ENCODE measurements around the gene VEGFA. TPM values are rescaled to one million over a fixed set of nuclear protein-coding genes. Genes with fewer than 3 reads are reported as not detected.

VEGFA gene
- polyA plus RNA-seq, 1 donor from 2014 or later = 7.3 TPM

GRCh38 chr6:43767553-43768505 lies 2.2 kb upstream of the VEGFA start:
- no peaks in the 10 kb centered on the region for H3K9me3 ChIP-seq (ENCODE audit: low read length)
- H4K20me1 ChIP-seq (ENCODE audit: insufficient read depth) = no peaks in the 10 kb centered on the region
- peaks cover 6% of the 10 kb centered on the region for H3K79me2 ChIP-seq (replicated peaks; ENCODE audit: insufficient read depth, low read length)
- no peak overlapping the region for H3K9ac ChIP-seq (ENCODE audit: low read length)
- no peak overlapping the region for H3K4me3 ChIP-seq (ENCODE audit: low read length)
- H3K4me2 ChIP-seq (ENCODE audit: low read length) = no peak overlapping the region
- H3K27me3 ChIP-seq (ENCODE audit: insufficient read depth, low read depth, low read length) = peaks cover 27% of the 10 kb centered on the region
- no peak overlapping the region for H2AFZ ChIP-seq (ENCODE audit: low read depth, low read length)
- no peaks in the 10 kb centered on the region for H3K36me3 ChIP-seq (ENCODE audit: insufficient read depth, low read length)
- TF ChIP-seq EZH2 (IDR thresholded peaks at IDR 0.05; ENCODE audit: borderline replicate concordance, insufficient read depth, low read length, poor library complexity, severe bottlenecking) (no peak), RAD21 (conservative IDR thresholded peaks at IDR 0.05) (no peak), POLR2AphosphoS5 (IDR thresholded peaks at IDR 0.05) (no peak), EP300 (conservative IDR thresholded peaks at IDR 0.05; ENCODE audit: poor library complexity, severe bottlenecking) (no peak), MXI1 (conservative IDR thresholded peaks at IDR 0.05; ENCODE audit: poor library complexity, severe bottlenecking) (no peak), CTCF (IDR thresholded peaks at IDR 0.05; ENCODE audit: poor library complexity, severe bottlenecking) (no peak), TAF1 (IDR thresholded peaks at IDR 0.05; ENCODE audit: low read depth) (no peak), SMC3 (conservative IDR thresholded peaks at IDR 0.05; ENCODE audit: poor library complexity) (no peak)
- TF ChIP-seq, protein P1, sequence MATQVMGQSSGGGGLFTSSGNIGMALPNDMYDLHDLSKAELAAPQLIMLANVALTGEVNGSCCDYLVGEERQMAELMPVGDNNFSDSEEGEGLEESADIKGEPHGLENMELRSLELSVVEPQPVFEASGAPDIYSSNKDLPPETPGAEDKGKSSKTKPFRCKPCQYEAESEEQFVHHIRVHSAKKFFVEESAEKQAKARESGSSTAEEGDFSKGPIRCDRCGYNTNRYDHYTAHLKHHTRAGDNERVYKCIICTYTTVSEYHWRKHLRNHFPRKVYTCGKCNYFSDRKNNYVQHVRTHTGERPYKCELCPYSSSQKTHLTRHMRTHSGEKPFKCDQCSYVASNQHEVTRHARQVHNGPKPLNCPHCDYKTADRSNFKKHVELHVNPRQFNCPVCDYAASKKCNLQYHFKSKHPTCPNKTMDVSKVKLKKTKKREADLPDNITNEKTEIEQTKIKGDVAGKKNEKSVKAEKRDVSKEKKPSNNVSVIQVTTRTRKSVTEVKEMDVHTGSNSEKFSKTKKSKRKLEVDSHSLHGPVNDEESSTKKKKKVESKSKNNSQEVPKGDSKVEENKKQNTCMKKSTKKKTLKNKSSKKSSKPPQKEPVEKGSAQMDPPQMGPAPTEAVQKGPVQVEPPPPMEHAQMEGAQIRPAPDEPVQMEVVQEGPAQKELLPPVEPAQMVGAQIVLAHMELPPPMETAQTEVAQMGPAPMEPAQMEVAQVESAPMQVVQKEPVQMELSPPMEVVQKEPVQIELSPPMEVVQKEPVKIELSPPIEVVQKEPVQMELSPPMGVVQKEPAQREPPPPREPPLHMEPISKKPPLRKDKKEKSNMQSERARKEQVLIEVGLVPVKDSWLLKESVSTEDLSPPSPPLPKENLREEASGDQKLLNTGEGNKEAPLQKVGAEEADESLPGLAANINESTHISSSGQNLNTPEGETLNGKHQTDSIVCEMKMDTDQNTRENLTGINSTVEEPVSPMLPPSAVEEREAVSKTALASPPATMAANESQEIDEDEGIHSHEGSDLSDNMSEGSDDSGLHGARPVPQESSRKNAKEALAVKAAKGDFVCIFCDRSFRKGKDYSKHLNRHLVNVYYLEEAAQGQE (IDR thresholded peaks at IDR 0.05; ENCODE audit: borderline replicate concordance) = no peak
- no peaks in the 10 kb centered on the region for H3F3A ChIP-seq (ENCODE audit: insufficient read depth, low read length, poor library complexity, severe bottlenecking)
- H3K27ac ChIP-seq (ENCODE audit: low read length) = no peak overlapping the region
- no peaks in the 10 kb centered on the region for H3K9me2 ChIP-seq (ENCODE audit: insufficient read depth, low read length)

- Histone ChIP-seq H3K36me3 (ENCODE audit: insufficient read depth, low read length) (no peaks in the 10 kb centered on the region), H3F3A (ENCODE audit: insufficient read depth, low read length, poor library complexity, severe bottlenecking) (no peaks in the 10 kb centered on the region), H3K4me3 (ENCODE audit: low read length) (no peak overlapping the region), H3K27me3 (ENCODE audit: insufficient read depth, low read depth, low read length) (peaks cover 27% of the 10 kb centered on the region), H3K4me2 (ENCODE audit: low read length) (no peak overlapping the region), H2AFZ (ENCODE audit: low read depth, low read length) (no peak overlapping the region), H3K9ac (ENCODE audit: low read length) (no peak overlapping the region), H4K20me1 (ENCODE audit: insufficient read depth) (no peaks in the 10 kb centered on the region), H3K9me3 (ENCODE audit: low read length) (no peaks in the 10 kb centered on the region), H3K79me2 (replicated peaks; ENCODE audit: insufficient read depth, low read length) (peaks cover 13% of the 10 kb centered on the region), H3K9me2 (ENCODE audit: insufficient read depth, low read length) (no peaks in the 10 kb centered on the region), H3K27ac (ENCODE audit: low read length) (no peak overlapping the region)
- TF ChIP-seq, protein P1 (IDR thresholded peaks at IDR 0.05; ENCODE audit: borderline replicate concordance) = no peak
- TF ChIP-seq SMC3 (conservative IDR thresholded peaks at IDR 0.05; ENCODE audit: poor library complexity) = no peak
- TF ChIP-seq POLR2AphosphoS5 (IDR thresholded peaks at IDR 0.05) = no peak
- TF ChIP-seq CTCF (IDR thresholded peaks at IDR 0.05; ENCODE audit: poor library complexity, severe bottlenecking) = no peak
- TF ChIP-seq TAF1 (IDR thresholded peaks at IDR 0.05; ENCODE audit: low read depth) = no peak
- no peak for TF ChIP-seq RAD21 (conservative IDR thresholded peaks at IDR 0.05)
- TF ChIP-seq MXI1 (conservative IDR thresholded peaks at IDR 0.05; ENCODE audit: poor library complexity, severe bottlenecking) = no peak
- TF ChIP-seq EP300 (conservative IDR thresholded peaks at IDR 0.05; ENCODE audit: poor library complexity, severe bottlenecking) = no peak
- no peak for TF ChIP-seq EZH2 (IDR thresholded peaks at IDR 0.05; ENCODE audit: borderline replicate concordance, insufficient read depth, low read length, poor library complexity, severe bottlenecking)
Measured at GRCh38 chr6:43768506-43768860, 1.5 kb upstream of the VEGFA start.

Measured in neural cell (in vitro differentiated cells).